Right atrium auricular region (tissue), 2 donors: Measurements from ENCODE around the gene RAB29. TPM values are rescaled to one million over a fixed set of nuclear protein-coding genes. Genes with fewer than 3 reads are reported as not detected.
A peak's percentile ranks its signal among the peaks of the same experiment; 100 is the strongest.

ENCODE experiments used
- DNase-seq: peaks from one replicate; pipeline ENCODE4 v3.0.0-alpha.2; 2019; ENCODE audit warnings: low spot score
- H3K27ac ChIP-seq, 2 donors: fragments of 200-600 bp; sonication (generic); 1 replicate in 1 of 2; 2 replicates in 1 of 2; pipeline ENCODE4 v1.5.1; 2016 to 2019
- H3K27me3 ChIP-seq, 2 donors: fragments of 200-600 bp; sonication (generic); one replicate each; pipeline versions ENCODE4 v1.5.1 to v1.6.0; 2017 to 2019
- H3K36me3 ChIP-seq: fragments of 200-600 bp; sonication (generic); one replicate; pipeline ENCODE4 v1.5.1; 2016
- H3K4me1 ChIP-seq, 2 donors: fragments of 200-600 bp; sonication (generic); one replicate each; pipeline versions ENCODE4 v1.5.1 to v1.6.0; 2017 to 2019
- H3K4me3 ChIP-seq, 2 donors: fragments of 200-600 bp; sonication (generic); 1 replicate in 1 of 2; 2 replicates in 1 of 2; pipeline ENCODE4 v1.5.1; 2017 to 2019; ENCODE audit warnings: mild to moderate bottlenecking in 1 of 2, moderate library complexity in 1 of 2
- H3K9me3 ChIP-seq, 2 donors: fragments of 200-600 bp; sonication (generic); one replicate each; pipeline ENCODE4 v1.5.1; 2019
- CTCF ChIP-seq, 2 donors: fragments of 200-600 bp; sonication (generic); IDR thresholded peaks; one replicate each; pipeline ENCODE4 v1.5.1; 2019; ENCODE audit warnings: antibody characterized with exemption in 2 of 2
- total RNA-seq, 2 donors: library from RNA; depleted of rRNA; stranded (reverse); fragments of >200 nt; gene quantifications; one replicate each; pipeline ENCODE4 v1.1.0, GENCODE V29; 2016

The RAB29 gene
- total RNA-seq, 2 donors from 2014 or later, result 17.7 to 18.6 TPM

GRCh38 chr1:205813755-205814058, 38.4 kb upstream of the RAB29 start:
- DNase-seq, result peak; percentile 73
- Histone ChIP-seq H3K36me3 (peaks cover 22% of the 10 kb centered on the region), H3K27me3 (no peaks in the 10 kb centered on the region), H3K4me3 (peak overlapping the region; percentile 76 to 97), H3K4me1 (peaks cover 0 to 41% of the 10 kb centered on the region in 2 donors), H3K27ac (peak overlapping the region; percentile 93 to 97), H3K9me3 (no peaks in the 10 kb centered on the region)
- TF ChIP-seq CTCF (IDR thresholded peaks at IDR 0.05), result no peak

DNA sequence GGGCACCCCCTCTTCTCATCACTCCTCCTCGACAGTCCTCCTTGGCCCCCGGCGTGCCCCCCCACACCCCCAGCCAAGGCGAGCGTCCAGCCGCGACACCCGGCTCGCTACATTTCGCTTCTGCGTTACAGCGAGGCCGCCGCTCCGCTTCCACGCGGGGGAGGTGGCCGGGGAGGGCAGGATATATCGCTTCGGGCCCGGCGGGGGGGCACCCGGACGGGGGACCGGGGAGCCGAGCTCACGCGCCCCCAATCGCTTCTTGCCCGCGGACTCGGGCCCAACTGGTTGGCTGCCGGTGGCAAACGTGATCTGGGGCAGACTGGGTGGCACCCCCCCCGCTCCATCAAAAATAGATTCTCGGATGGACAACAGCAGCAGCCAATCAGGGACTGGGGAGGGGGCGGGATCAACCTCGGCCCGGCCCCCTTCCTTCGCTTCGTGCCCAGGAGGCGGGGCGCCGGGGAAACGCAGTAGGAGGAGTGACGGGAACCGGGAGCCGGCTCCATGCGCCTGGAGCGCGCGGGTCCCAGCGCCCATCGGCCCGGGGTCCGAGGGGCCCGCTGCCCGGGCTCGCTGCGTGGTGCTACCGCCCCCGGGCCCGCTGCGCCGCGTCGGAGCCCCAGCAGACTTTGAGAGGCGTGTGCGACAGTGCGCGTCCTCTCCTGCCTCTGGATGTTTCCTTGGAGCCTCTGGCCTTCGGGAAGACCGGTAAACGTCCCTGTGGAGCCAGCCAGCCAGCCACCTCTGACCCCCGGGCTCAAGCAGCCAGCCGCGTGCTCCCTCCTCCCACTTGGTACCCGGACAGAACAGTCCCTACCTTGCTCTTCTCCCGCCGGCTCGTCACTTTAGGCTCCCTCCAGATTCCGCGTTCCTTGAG, 37.8 kb upstream of the RAB29 start, which contains the start of gene SLC41A1:
Gene SLC41A1 (minus strand): TSS at position 321 of the 877 bp plus-strand sequence. CDS start 2,757 bp downstream, outside the sequence.
- Histone ChIP-seq H3K9me3 (no peaks in the 10 kb centered on the region), H3K4me1 (peaks cover 0 to 41% of the 10 kb centered on the region in 2 donors), H3K27me3 (no peaks in the 10 kb centered on the region), H3K36me3 (peaks cover 28% of the 10 kb centered on the region), H3K27ac (peak within 1 kb of the TSS; percentile 93 to 97), H3K4me3 (peak within 1 kb of the TSS; percentile 76 to 97)
- TF ChIP-seq CTCF (IDR thresholded peaks at IDR 0.05), result no peak
- DNase-seq, result peak; percentile 96

DNA sequence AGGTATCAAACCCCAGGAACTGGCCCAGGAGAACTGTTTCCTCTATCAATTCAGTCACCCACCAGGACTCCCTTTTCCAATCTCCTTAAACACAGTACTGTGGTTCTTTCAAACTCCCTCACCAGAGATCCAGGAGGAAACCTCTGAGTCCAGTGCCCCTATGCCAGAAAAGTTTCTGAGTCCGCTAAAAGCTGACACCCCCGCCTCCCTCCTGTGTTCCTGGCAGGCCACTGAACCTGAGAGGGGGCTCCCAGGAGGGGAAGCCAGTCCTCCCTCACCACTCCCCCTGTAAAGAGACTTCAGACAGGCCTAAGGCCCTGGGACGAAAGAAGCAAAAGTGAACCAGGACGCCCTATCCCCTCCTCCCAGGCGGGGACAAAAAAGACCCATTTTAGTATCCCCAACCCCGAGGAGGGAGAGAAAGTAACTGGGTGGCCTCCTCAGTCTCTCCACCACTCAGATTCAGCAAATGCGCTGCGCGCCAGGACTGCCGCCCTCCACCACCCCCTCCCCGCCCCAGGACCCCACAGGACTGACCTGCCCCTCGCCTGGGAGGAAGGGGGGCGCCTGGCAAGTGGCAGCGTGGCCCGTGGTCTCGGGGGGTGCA, 37.1 kb upstream of the RAB29 start:
- Histone ChIP-seq H3K27me3 (no peaks in the 10 kb centered on the region), H3K27ac (peak overlapping the region; percentile 93 to 97), H3K4me1 (peaks cover 0 to 42% of the 10 kb centered on the region in 2 donors), H3K36me3 (peaks cover 29% of the 10 kb centered on the region), H3K9me3 (no peaks in the 10 kb centered on the region), H3K4me3 (peak overlapping the region; percentile 76 to 97)
- TF ChIP-seq CTCF (IDR thresholded peaks at IDR 0.05), result no peak
- DNase-seq, result no peak

DNA sequence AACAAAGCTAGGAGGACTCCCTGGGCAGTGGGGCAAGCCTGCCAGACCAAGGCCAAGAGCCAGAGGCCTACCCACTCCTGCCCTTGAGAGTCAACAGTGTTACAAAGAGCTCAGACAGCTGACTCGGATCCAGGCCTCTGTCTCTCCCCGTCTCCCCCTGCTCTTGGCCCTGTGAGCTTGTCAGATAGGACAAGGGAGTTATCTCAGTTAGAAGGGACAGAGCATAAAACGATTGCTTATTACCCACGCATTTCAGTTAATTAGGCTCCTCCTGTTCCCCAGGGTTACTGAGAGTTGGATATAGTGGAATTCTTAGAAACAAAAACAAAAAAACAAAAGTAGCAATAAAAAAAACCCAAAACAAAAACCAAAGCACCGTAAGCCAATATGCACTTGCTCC, 36.4 kb upstream of the RAB29 start:
- Histone ChIP-seq H3K9me3 (no peaks in the 10 kb centered on the region), H3K27me3 (no peaks in the 10 kb centered on the region), H3K27ac (peak overlapping the region; percentile 93 to 97), H3K4me3 (peak overlapping the region; percentile 76 to 97), H3K36me3 (peaks cover 29% of the 10 kb centered on the region), H3K4me1 (peaks cover 0 to 49% of the 10 kb centered on the region in 2 donors)
- TF ChIP-seq CTCF (IDR thresholded peaks at IDR 0.05), result no peak
- no peak for DNase-seq

GRCh38 chr1:205810448-205811157, 35.3 kb upstream of the RAB29 start:
- peaks cover 0 to 60% of the 10 kb centered on the region in 2 donors for H3K4me1 ChIP-seq
- peaks cover 29% of the 10 kb centered on the region for H3K36me3 ChIP-seq
- no peaks in the 10 kb centered on the region for H3K27me3 ChIP-seq
- TF ChIP-seq CTCF (IDR thresholded peaks at IDR 0.05), result peak in 1 of 2 donors; percentile 32
- H3K4me3 ChIP-seq, result peak overlapping the region; percentile 76 to 97
- DNase-seq, result no peak
- H3K27ac ChIP-seq, result peak overlapping the region; percentile 93 to 97
- H3K9me3 ChIP-seq, result no peaks in the 10 kb centered on the region
